H9 (cell line): ENCODE data around the gene GALNT2. TPM values are rescaled to one million over a fixed set of nuclear protein-coding genes. Genes with fewer than 3 reads are reported as not detected.

ENCODE experiments used
- DNase-seq: peaks from one replicate; pipeline ENCODE4 v3.0.0-alpha.2; 2017
- H2AFZ ChIP-seq: one replicate; pipeline ENCODE4 v1.6.1; 2013; ENCODE audit warnings: mild to moderate bottlenecking, low read length, control low read depth, moderate library complexity
- H2AK5ac ChIP-seq: 2 replicates; pipeline ENCODE4 v1.6.1; 2013; ENCODE audit warnings: low read length, control low read depth, mixed read lengths; ENCODE audit not compliant: insufficient read length
- H2BK120ac ChIP-seq: one replicate; pipeline ENCODE4 v1.6.1; 2013; ENCODE audit warnings: low read depth, mild to moderate bottlenecking, low read length, control low read depth, inconsistent platforms; ENCODE audit not compliant: poor library complexity, severe bottlenecking
- H2BK12ac ChIP-seq: 2 replicates; pipeline ENCODE4 v1.6.1; 2013; ENCODE audit warnings: low read length, control low read depth, mixed read lengths, low read depth; ENCODE audit not compliant: insufficient read length
- H2BK15ac ChIP-seq: 2 replicates; pipeline ENCODE4 v1.6.1; 2013; ENCODE audit warnings: low read depth, low read length, control low read depth
- H2BK20ac ChIP-seq: one replicate; pipeline ENCODE4 v1.6.1; 2013; ENCODE audit warnings: low read depth, mild to moderate bottlenecking, low read length, control low read depth, inconsistent platforms; ENCODE audit not compliant: poor library complexity, severe bottlenecking
- H2BK5ac ChIP-seq: 2 replicates; pipeline ENCODE4 v1.6.1; 2013; ENCODE audit warnings: low read length, control low read depth, mixed read lengths; ENCODE audit not compliant: insufficient read length
- H3K14ac ChIP-seq: 2 replicates; pipeline ENCODE4 v1.6.1; 2013; ENCODE audit warnings: low read length, control low read depth; ENCODE audit not compliant: insufficient read depth
- H3K18ac ChIP-seq: 2 replicates; pipeline ENCODE4 v1.6.1; 2013; ENCODE audit warnings: low read depth, mild to moderate bottlenecking, mixed read lengths, low read length, control low read depth; ENCODE audit not compliant: insufficient read length
- H3K23ac ChIP-seq: 2 replicates; pipeline ENCODE4 v1.6.1; 2013; ENCODE audit warnings: low read length, control low read depth, mixed read lengths, low read depth; ENCODE audit not compliant: insufficient read length
- H3K23me2 ChIP-seq: 2 replicates; pipeline ENCODE4 v1.6.1; 2013; ENCODE audit warnings: low read depth, mild to moderate bottlenecking, mixed read lengths, low read length, control low read depth; ENCODE audit not compliant: insufficient read length, poor library complexity, severe bottlenecking
- H3K27ac ChIP-seq: 2 replicates; pipeline ENCODE4 v1.5.1; 2013; ENCODE audit warnings: low read length, control low read depth, mixed read lengths, low read depth; ENCODE audit not compliant: insufficient read length
- H3K27me3 ChIP-seq: 2 replicates; pipeline ENCODE4 v1.6.1; 2013; ENCODE audit warnings: low read length, control low read depth, inconsistent platforms; ENCODE audit not compliant: insufficient read depth
- H3K4ac ChIP-seq: 2 replicates; pipeline ENCODE4 v1.6.1; 2013; ENCODE audit warnings: low read depth, mild to moderate bottlenecking, control low read depth, inconsistent platforms, low read length, moderate library complexity
- H3K4me1 ChIP-seq: 2 replicates; pipeline ENCODE4 v1.6.1; 2013; ENCODE audit warnings: low read length, control low read depth, inconsistent platforms; ENCODE audit not compliant: insufficient read depth
- H3K4me2 ChIP-seq: 2 replicates; pipeline ENCODE4 v1.6.1; 2013; ENCODE audit warnings: low read length, control low read depth, mixed read lengths; ENCODE audit not compliant: insufficient read length, insufficient read depth
- H3K56ac ChIP-seq: 2 replicates; pipeline ENCODE4 v1.6.1; 2013; ENCODE audit warnings: low read depth, mild to moderate bottlenecking, mixed read lengths, low read length, control low read depth; ENCODE audit not compliant: insufficient read length
- H3K79me1 ChIP-seq: 2 replicates; pipeline ENCODE4 v1.6.1; 2013; ENCODE audit warnings: low read depth, mild to moderate bottlenecking, moderate library complexity, low read length, control low read depth, inconsistent platforms; ENCODE audit not compliant: insufficient read depth, poor library complexity, severe bottlenecking
- H3K79me2 ChIP-seq: 2 replicates; pipeline ENCODE4 v1.6.1; 2013; ENCODE audit warnings: low read length, control low read depth, inconsistent platforms; ENCODE audit not compliant: insufficient read depth
- H3K9ac ChIP-seq: 2 replicates; pipeline ENCODE4 v1.6.1; 2013; ENCODE audit warnings: low read length, control low read depth, mixed read lengths; ENCODE audit not compliant: insufficient read length; ENCODE audit errors: extremely low read depth
- H3K9me3 ChIP-seq: one replicate; pipeline ENCODE4 v1.6.1; 2013; ENCODE audit warnings: low read depth, low read length, inconsistent platforms; ENCODE audit not compliant: control insufficient read depth
- H3T11ph ChIP-seq: one replicate; pipeline ENCODE4 v1.6.1; 2013; ENCODE audit warnings: mild to moderate bottlenecking, low read length, control low read depth, inconsistent platforms
- H4K20me1 ChIP-seq: one replicate; pipeline ENCODE4 v1.6.1; 2013; ENCODE audit not compliant: control insufficient read depth, insufficient read length, insufficient read depth
- H4K5ac ChIP-seq: 2 replicates; pipeline ENCODE4 v1.6.1; 2013; ENCODE audit warnings: low read depth, mild to moderate bottlenecking, mixed read lengths, low read length, control low read depth; ENCODE audit not compliant: insufficient read length
- H4K8ac ChIP-seq: replicated peaks from 2 replicates; pipeline ENCODE4 v1.6.1; 2013; ENCODE audit warnings: low read length, control low read depth, mixed read lengths, low read depth; ENCODE audit not compliant: insufficient read length
- H4K91ac ChIP-seq: 2 replicates; pipeline ENCODE4 v1.6.1; 2013; ENCODE audit warnings: low read depth, mild to moderate bottlenecking, moderate library complexity, mixed read lengths, low read length, control low read depth; ENCODE audit not compliant: insufficient read length
- H3K27ac Mint-ChIP-seq, 3 experiments: 2 replicates in 2 of 3; 3 replicates in 1 of 3; pipeline ENCODE4 v1.8.0; 2020 to 2021; ENCODE audit warnings: mixed read lengths in 3 of 3, mild to moderate bottlenecking in 1 of 3, moderate library complexity in 1 of 3
- H3K27me3 Mint-ChIP-seq: 2 replicates; pipeline ENCODE4 v1.8.0; 2021; ENCODE audit warnings: low read depth, mild to moderate bottlenecking, moderate library complexity, mixed read lengths
- H3K36me3 Mint-ChIP-seq, 3 experiments: 2 replicates in 2 of 3; 3 replicates in 1 of 3; pipeline ENCODE4 v1.8.0; 2020 to 2021; ENCODE audit warnings: low read depth in 3 of 3, mixed read lengths in 3 of 3; ENCODE audit not compliant: insufficient read depth in 1 of 3
- H3K4me1 Mint-ChIP-seq, 2 experiments: 2 replicates each; pipeline ENCODE4 v1.8.0; 2020; ENCODE audit warnings: mixed read lengths in 2 of 2
- H3K4me3 Mint-ChIP-seq, 2 experiments: 2 replicates in 1 of 2; 3 replicates in 1 of 2; pipeline ENCODE4 v1.8.0; 2020 to 2021; ENCODE audit warnings: mild to moderate bottlenecking in 2 of 2, mixed read lengths in 2 of 2, moderate library complexity in 1 of 2
- H3K9me3 Mint-ChIP-seq, 2 experiments: 2 replicates in 1 of 2; 3 replicates in 1 of 2; pipeline ENCODE4 v1.8.0; 2020; ENCODE audit warnings: mild to moderate bottlenecking in 2 of 2, mixed read lengths in 2 of 2, moderate library complexity in 1 of 2
- CTCF ChIP-seq: fragments of 200-600 bp; sonication (generic); conservative IDR thresholded peaks from 3 replicates; pipeline ENCODE4 v1.8.0; 2021; ENCODE audit warnings: antibody characterized with exemption, mild to moderate bottlenecking
- WGBS: extraction: QIAGEN DNeasy Blood & Tissue Kit; methylation state at CpG from one replicate; pipeline ENCODE4 v1.1.7; 2013; ENCODE audit warnings: missing lambda C conversion rate, low lambda C conversion rate, mixed read lengths; ENCODE audit not compliant: insufficient read length; ENCODE audit errors: extremely low coverage; 5-methylcytosine and 5-hydroxymethylcytosine counted together
- total RNA-seq: library from RNA; stranded (reverse); gene quantifications from 2 replicates; pipeline ENCODE4 v1.2.1, GENCODE V29; 2021

GALNT2 gene
- total RNA-seq, 1 experiment from 2014 or later = 57.6 TPM

GRCh38 chr1:230022666-230023380, 44.2 kb upstream of the GALNT2 start:
- H4K20me1 ChIP-seq = no peaks in the 10 kb centered on the region
- WGBS = no CpG with 5 or more reads among the region's 6 CpGs
- no peaks in the 10 kb centered on the region for H3K79me1 ChIP-seq
- no peak overlapping the region for H3K18ac ChIP-seq
- Mint-ChIP-seq H3K4me3 (no peak overlapping the region), H3K27ac (no peak overlapping the region), H3K4me1 (peaks cover 12 to 15% of the 10 kb centered on the region in 2 experiments), H3K36me3 (peaks cover 0 to 6% (median 0%) of the 10 kb centered on the region in 3 experiments; a peak in 2 of 7 replicates), H3K27me3 (peaks cover 14% of the 10 kb centered on the region), H3K9me3 (peaks cover 3 to 9% of the 10 kb centered on the region in 2 experiments; a peak in 4 of 5 replicates)
- no peak overlapping the region for H3T11ph ChIP-seq
- no peak overlapping the region for H4K5ac ChIP-seq
- no peak for DNase-seq
- no peaks in the 10 kb centered on the region; the same call in 1 of the 2 replicates for H3K4me1 ChIP-seq
- no peaks in the 10 kb centered on the region for H3K23me2 ChIP-seq
- no peak overlapping the region for H4K8ac ChIP-seq
- H3K9me3 ChIP-seq = no peaks in the 10 kb centered on the region
- no peaks in the 10 kb centered on the region for H3K79me2 ChIP-seq
- no peak overlapping the region for H3K4me2 ChIP-seq
- no peak overlapping the region for H2BK15ac ChIP-seq
- no peak overlapping the region for H2AK5ac ChIP-seq
- no peak overlapping the region for H2BK120ac ChIP-seq
- H2BK5ac ChIP-seq = no peak overlapping the region
- no peak overlapping the region for H3K4ac ChIP-seq
- no peak overlapping the region for H3K9ac ChIP-seq
- H2AFZ ChIP-seq = no peak overlapping the region
- TF ChIP-seq CTCF = no peak
- H3K56ac ChIP-seq = no peak overlapping the region
- H4K91ac ChIP-seq = no peak overlapping the region
- H2BK20ac ChIP-seq = no peak overlapping the region
- H3K27me3 ChIP-seq = no peaks in the 10 kb centered on the region; the same call in 1 of the 2 replicates
- no peak overlapping the region for H2BK12ac ChIP-seq
- H3K14ac ChIP-seq = no peak overlapping the region; the same call in 1 of the 2 replicates
- H3K23ac ChIP-seq = no peak overlapping the region
- no peak overlapping the region for H3K27ac ChIP-seq
